RPMI7951 (cell line): ENCODE data around the gene FANCI. TPM values are rescaled to one million over a fixed set of nuclear protein-coding genes. Genes with fewer than 3 reads are reported as not detected.

Experiments
- DNase-seq: peaks from one replicate; pipeline ENCODE4 v3.0.0-alpha.2; 2012; ENCODE audit warnings: low read depth
- total RNA-seq: library from RNA; depleted of rRNA; stranded (reverse); fragments of >200 nt; shearing (Covaris generic); gene quantifications from 2 replicates; pipeline ENCODE4 v1.2.3, GENCODE V29; 2014; rRNA removed

FANCI gene
- total RNA-seq, 1 experiment from 2014 or later, result 86.6 TPM

DNA sequence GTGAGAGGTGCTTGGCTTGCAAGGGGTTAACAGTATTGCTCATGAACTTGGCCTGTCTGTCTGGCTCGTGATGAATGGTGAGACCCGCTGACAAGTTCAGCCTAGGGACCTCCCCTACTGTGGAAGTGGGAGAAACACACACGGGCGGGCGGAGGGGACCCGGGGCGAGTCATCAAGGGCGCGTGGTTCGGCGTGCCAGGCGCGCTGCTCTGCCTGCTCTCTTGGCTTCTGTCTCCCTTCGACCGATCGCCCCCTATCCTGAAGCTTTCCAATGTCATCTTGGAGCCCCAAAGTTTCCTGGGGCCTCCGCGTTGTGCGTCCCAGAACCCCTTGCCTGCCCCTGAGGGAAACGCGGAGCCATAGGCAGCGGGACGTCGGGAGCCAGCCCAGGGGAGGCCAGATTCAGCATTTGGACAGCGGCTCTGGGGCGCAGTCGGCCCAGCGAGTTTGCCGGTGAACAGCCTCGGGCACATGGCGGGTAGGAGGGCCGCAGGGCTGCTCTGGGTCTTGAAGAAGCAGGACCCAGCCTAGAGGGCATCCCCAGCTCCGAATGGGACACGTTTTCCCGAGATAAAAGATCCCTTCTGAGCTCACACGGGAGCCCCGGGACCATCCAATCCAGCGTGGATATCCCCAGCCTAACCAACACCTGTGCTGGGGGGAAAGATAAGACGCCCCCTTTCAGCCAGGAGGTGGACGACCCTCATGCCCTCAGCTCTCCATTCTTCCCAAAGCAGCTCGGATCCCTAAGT, 117.8 kb downstream of the FANCI start:
- DNase-seq, result peak; percentile 49

- DNase-seq, result no peak
Measured at GRCh38 chr15:89362203-89363101, 118.7 kb downstream of the FANCI start.

GRCh38 chr15:89363133-89363532, 119.4 kb downstream of the FANCI start:
- DNase-seq, result no peak

GRCh38 chr15:89363770-89364169, 120.0 kb downstream of the FANCI start:
- no peak for DNase-seq

DNA sequence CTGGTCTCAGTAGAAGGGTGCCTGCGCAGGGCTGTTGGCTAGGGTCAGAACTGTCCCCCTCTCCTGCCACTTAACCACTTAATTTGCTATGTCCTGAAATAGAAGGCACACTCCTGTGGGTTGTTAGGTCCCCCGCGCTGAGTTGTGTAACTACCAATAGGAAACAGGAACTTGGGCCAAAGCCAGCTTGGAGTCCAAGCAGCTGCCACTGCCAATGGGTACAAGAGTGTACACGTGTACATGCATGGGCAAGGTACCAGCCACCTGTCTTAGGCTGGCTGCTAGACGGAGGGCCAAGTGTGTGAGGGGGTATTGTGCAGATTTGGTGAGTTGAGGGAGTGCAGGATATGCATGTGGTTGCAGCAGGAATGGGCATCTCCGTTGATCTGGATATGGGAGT, 120.6 kb downstream of the FANCI start:
- no peak for DNase-seq

- DNase-seq, result no peak
Measured at GRCh38 chr15:89364741-89365450, 121.1 kb downstream of the FANCI start.

GRCh38 chr15:89365462-89366065, 121.8 kb downstream of the FANCI start:
- DNase-seq, result no peak

Other genes starting within 250 kb of the FANCI start
- 237 and 261 TPM in 2 replicates for gene ABHD2, start 155.5 kb upstream of the FANCI start, total RNA-seq
- gene RLBP1, start 22.4 kb upstream of the FANCI start, total RNA-seq, result not detected in 2 replicates
- gene POLG, start 90.8 kb downstream of the FANCI start, total RNA-seq, result 47.9 and 51.9 TPM in 2 replicates